ENCODE results near the gene TULP1.

- no peak for TF ChIP-seq SRF (IDR thresholded peaks at IDR 0.05; ENCODE audit: low read depth, low read length)
- no peak for TF ChIP-seq TCF12 (IDR thresholded peaks at IDR 0.05; ENCODE audit: low read depth, low read length)
- TF ChIP-seq USF2 (IDR thresholded peaks at IDR 0.05; ENCODE audit: low read length): no peak
- TF ChIP-seq CTCF (IDR thresholded peaks at IDR 0.05; ENCODE audit: control extremely low read depth in 1 of 3, insufficient read depth in 1 of 3, low read depth in 1 of 3, low read length in 3 of 3): no peak
- no peak for TF ChIP-seq CEBPB (IDR thresholded peaks at IDR 0.05; ENCODE audit: low read depth, low read length)
- TF ChIP-seq TBP (IDR thresholded peaks at IDR 0.05; ENCODE audit: low read depth, low read length): no peak
- TF ChIP-seq CHD1 (IDR thresholded peaks at IDR 0.05; ENCODE audit: low read depth, low read length): no peak
- TF ChIP-seq POLR2A (IDR thresholded peaks at IDR 0.05; ENCODE audit: control extremely low read depth in 1 of 2, low read depth in 2 of 2, low read length in 2 of 2): no peak
Measured at GRCh38 chr6:35558571-35558970, 45.9 kb upstream of the TULP1 start.
